ENCODE results near the gene KCNH5.
A peak's percentile ranks its signal among the peaks of the same experiment; 100 is the strongest.
"Not testable (repeated sequence)": the region's sequence is repeated elsewhere in the genome, so short reads cannot be mapped to it uniquely, and the experiment has no call there.

The KCNH5 gene

GRCh38 chr14:62844546-62844945 is 200.7 kb downstream of the KCNH5 start:
- no peak for DNase-seq (ENCODE audit: low read depth, low spot score)
- TF ChIP-seq CTCF (IDR thresholded peaks at IDR 0.05; ENCODE audit: low read depth, low read length) = no peak
- H3K4me3 ChIP-seq (ENCODE audit: low read depth, low read length) = no peak overlapping the region
- in situ Hi-C loops (cut with HindIII; ENCODE audit: low sequenced_read_pairs) = no loop called here

DNA sequence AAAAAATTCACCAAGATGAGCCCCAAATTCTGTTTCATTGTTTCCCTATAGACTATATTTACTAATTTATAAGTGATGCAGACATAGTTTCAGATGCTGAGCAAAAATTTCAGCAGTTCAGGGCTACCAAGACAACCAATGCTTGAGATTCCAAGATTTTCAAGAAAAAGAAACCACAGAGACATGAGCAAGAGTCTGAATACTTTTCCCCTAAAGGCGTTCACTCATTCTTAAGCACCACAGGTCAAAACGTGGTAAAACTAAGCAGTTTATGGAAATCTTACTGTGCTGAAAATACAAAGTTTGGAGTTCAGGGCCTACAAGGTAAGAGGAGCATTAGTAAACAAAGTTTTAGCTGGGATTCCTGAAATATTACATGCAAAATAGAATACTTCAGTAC is 221.2 kb downstream of the KCNH5 start:
- H3K4me3 ChIP-seq (ENCODE audit: low read depth, low read length) = no peak overlapping the region
- no peak for TF ChIP-seq CTCF (IDR thresholded peaks at IDR 0.05; ENCODE audit: low read depth, low read length)
- DNase-seq (ENCODE audit: low read depth, low spot score) = peak; percentile 4
- in situ Hi-C loops (cut with HindIII; ENCODE audit: low sequenced_read_pairs) = no loop called here

DNA sequence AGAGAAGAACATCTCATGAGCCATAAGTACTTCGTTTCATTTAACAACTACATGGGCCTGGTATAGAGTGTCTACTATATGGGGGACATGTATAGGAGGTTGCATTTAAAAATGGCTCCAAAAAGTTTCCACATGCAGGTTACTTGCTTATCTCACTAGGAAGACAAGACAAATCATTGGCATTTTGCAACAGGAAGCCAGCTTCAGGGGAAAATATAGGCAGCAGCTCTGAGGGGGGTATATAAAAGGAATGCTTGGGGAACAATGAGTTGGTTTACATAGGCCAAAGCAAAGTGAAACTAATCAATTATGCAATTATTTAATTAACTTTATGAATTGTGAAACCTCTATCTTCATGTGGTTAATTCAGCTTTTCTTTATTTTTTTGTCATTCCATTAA is 225.3 kb downstream of the KCNH5 start:
- in situ Hi-C loops (cut with HindIII; ENCODE audit: low sequenced_read_pairs) = no loop called here
- H3K4me3 ChIP-seq (ENCODE audit: low read depth, low read length) = no peak overlapping the region
- no peak for TF ChIP-seq CTCF (IDR thresholded peaks at IDR 0.05; ENCODE audit: low read depth, low read length)
- no peak for DNase-seq (ENCODE audit: low read depth, low spot score)

GRCh38 chr14:62807636-62808035 is 237.6 kb downstream of the KCNH5 start:
- DNase-seq (ENCODE audit: low read depth, low spot score) = no peak
- in situ Hi-C loops (cut with HindIII; ENCODE audit: low sequenced_read_pairs) = no loop called here
- no peak for TF ChIP-seq CTCF (IDR thresholded peaks at IDR 0.05; ENCODE audit: low read depth, low read length)
- H3K4me3 ChIP-seq (ENCODE audit: low read depth, low read length) = no peak overlapping the region

DNA sequence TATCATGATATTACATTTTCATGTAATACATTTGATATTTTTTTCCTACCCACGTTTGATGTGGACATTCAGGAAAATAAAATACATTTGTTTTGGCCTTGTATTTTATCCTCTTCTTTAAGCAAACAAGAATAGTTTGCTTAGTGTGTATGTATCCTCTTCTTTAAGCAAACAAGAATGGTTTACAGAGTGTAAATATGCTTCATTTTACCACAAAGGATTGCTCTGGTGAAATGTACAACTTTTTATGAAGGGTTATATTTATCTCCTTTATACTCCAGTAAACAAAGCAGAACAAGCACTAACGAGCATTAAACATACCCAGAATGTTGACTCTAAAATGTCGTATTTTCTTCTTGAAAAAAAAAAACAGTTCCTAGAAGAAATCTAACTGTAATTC is 244.7 kb downstream of the KCNH5 start:
- in situ Hi-C loops (cut with HindIII; ENCODE audit: low sequenced_read_pairs) = no loop called here
- no peak for TF ChIP-seq CTCF (IDR thresholded peaks at IDR 0.05; ENCODE audit: low read depth, low read length)
- no peak overlapping the region for H3K4me3 ChIP-seq (ENCODE audit: low read depth, low read length)
- DNase-seq (ENCODE audit: low read depth, low spot score) = no peak

DNA sequence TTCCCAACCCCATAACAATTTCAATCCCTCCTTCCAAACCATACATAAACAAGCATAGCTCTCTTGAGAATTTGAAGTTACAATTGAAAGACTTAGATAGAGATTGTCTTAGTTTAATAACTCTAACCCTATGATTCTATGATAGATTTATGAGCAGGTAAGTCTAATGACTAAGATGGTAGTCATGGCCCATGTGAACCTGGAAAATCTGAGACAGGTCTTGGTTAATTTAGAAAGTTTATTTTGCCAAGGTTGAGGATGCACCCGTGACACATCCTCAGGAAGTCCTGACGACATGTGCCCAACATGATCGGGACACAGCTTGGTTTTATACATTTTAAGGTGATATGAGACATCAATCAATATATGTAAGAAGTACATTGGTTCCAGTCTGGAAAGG is 248.8 kb downstream of the KCNH5 start:
- H3K4me3 ChIP-seq (ENCODE audit: low read depth, low read length) = no peak overlapping the region
- in situ Hi-C loops (cut with HindIII; ENCODE audit: low sequenced_read_pairs) = no loop called here
- no peak for DNase-seq (ENCODE audit: low read depth, low spot score)
- TF ChIP-seq CTCF (IDR thresholded peaks at IDR 0.05; ENCODE audit: low read depth, low read length) = no peak

DNA sequence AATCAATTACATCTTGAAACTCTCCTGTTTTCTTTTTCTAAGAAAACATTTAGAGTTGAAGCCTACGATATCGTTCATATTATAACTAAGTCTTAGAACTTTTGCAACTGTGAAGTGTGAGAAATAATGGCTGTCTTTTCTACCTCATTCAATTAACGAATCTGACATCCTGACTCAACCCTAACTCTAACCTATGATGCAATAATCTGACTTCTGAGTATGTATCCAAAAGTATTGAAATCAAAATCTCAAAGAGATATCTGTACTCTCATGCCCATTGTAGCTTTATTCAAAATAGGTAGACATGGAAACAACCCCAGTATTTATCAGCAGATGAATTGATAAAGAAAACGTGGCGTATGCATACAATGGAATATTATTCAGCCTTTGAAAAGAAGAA is 252.7 kb downstream of the KCNH5 start:
- in situ Hi-C loops (cut with HindIII; ENCODE audit: low sequenced_read_pairs) = no loop called here
- TF ChIP-seq CTCF (IDR thresholded peaks at IDR 0.05; ENCODE audit: low read depth, low read length) = no peak
- no peak overlapping the region for H3K4me3 ChIP-seq (ENCODE audit: low read depth, low read length)
- no peak for DNase-seq (ENCODE audit: low read depth, low spot score)

DNA sequence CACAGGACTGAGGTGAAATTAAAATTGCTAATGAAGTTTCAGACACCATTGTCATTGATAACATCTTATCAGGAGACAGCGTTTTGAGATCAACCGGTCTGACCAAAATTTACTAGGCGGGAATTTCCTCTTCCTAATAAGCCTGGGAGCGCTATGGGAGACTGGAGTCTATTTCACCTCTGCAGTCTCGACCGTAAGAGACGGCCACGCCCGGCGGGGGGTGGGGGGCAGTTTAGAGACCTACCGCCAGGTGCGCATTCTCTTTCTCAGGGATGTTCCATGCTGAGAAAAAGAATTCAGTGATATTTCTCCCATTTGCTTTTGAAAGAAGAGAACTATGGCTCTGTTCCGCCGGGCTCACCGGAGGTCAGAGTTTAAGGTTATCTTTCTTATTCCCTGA is 263.9 kb downstream of the KCNH5 start:
- in situ Hi-C loops (cut with HindIII; ENCODE audit: low sequenced_read_pairs); H3K4me3 ChIP-seq (ENCODE audit: low read depth, low read length); DNase-seq (ENCODE audit: low read depth, low spot score): not testable (repeated sequence)

Measured in astrocyte of the spinal cord (primary cell).